Ovary (tissue), 9 donors: Measurements from ENCODE around the gene CDC42EP2. TPM values are rescaled to one million over a fixed set of nuclear protein-coding genes. Genes with fewer than 3 reads are reported as not detected.

ENCODE experiments used
- DNase-seq, 5 donors: peaks; one replicate each; pipeline ENCODE4 v3.0.0-alpha.2; 2019 to 2020
- H3K27ac ChIP-seq, 2 donors: fragments of 200-600 bp; one replicate each; pipeline versions ENCODE4 v1.5.1 to v1.8.0; 2019 to 2022
- H3K27me3 ChIP-seq: fragments of 200-600 bp; one replicate; pipeline ENCODE4 v1.8.0; 2022
- H3K36me3 ChIP-seq: fragments of 200-600 bp; sonication (generic); one replicate; pipeline ENCODE4 v1.5.1; 2019
- H3K4me1 ChIP-seq: one replicate; pipeline ENCODE4 v1.8.1; 2013; ENCODE audit warnings: mild to moderate bottlenecking, moderate library complexity; ENCODE audit not compliant: insufficient read depth
- H3K4me3 ChIP-seq: fragments of 200-600 bp; sonication (generic); one replicate; pipeline ENCODE4 v1.5.1; 2017
- H3K9me3 ChIP-seq, 2 donors: fragments of 200-600 bp in 1 of 2; sonication (generic) in 1 of 2; one replicate each; pipeline versions ENCODE4 v1.5.1 to v1.8.1; 2013 to 2019; ENCODE audit warnings: mild to moderate bottlenecking in 1 of 2, moderate library complexity in 1 of 2
- CTCF ChIP-seq, 3 donors: fragments of 450-650 bp in 2 of 3; fragments of 200-600 bp in 1 of 3; IDR thresholded peaks; one replicate each; pipeline versions ENCODE4 v1.5.1 to v1.8.0; 2016 to 2022; ENCODE audit warnings: antibody characterized with exemption in 3 of 3, mild to moderate bottlenecking in 1 of 3
- EP300 ChIP-seq: sonication (generic); formaldehyde crosslinking; IDR thresholded peaks from one replicate; pipeline ENCODE4 v1.6.1; 2017; ENCODE audit warnings: antibody characterized with exemption
- POLR2A ChIP-seq: fragments of 450-650 bp; IDR thresholded peaks from one replicate; pipeline ENCODE4 v1.6.1; 2017; ENCODE audit warnings: antibody characterized with exemption, mild to moderate bottlenecking, moderate library complexity
- WGBS, 3 donors: extraction: QIAGEN DNeasy Blood & Tissue Kit in 1 of 3; methylation state at CpG; one replicate each; pipeline versions ENCODE4 v1.1.5 to v1.1.7; 2013 to 2017; 5-methylcytosine and 5-hydroxymethylcytosine counted together
- intact Hi-C, 4 donors: fragments of 100-400 bp; cut with DNase I; formaldehyde crosslinking; loops; one replicate each; pipeline versions ENCODE4 v1.11.0 to v1.15.1; 2022 to 2023
- polyA plus RNA-seq, 2 donors: library from polyadenylated mRNA; stranded (reverse); fragments of 200-250 nt in 1 of 2; fragments of 350-450 nt in 1 of 2; fragmentation: Illumina TruSeq in 1 of 2; extraction: RNeasy Lipid Tissue Mini Kit (QIAGEN cat#74804) in 1 of 2; gene quantifications; one replicate each; pipeline ENCODE4 v1.2.3, GENCODE V29; 2013 to 2014
- total RNA-seq, 7 donors: library from RNA; depleted of rRNA in 2 of 7; stranded (reverse); fragments of >200 nt in 2 of 7; fragmentation: NEBNext Ultra II Directional in 3 of 7; extraction: Animal tissue kit (Norgen Biotek cat#: 25700) in 3 of 7; gene quantifications; one replicate each; pipeline versions ENCODE4 v1.1.0 to v1.2.4, GENCODE V29; 2016 to 2023
- donor health status: DM: no; HTN: no; CAD: no; lungs with moderate emphysema.
- donor health status: DM: no; HTN: no; CAD: no.
- donor health status: Bipolar disorder and iron deficiency.
- donor health status: DM: yes; HTN: yes; CAD: no.
- donor health status: DM: no; HTN: no; CAD: no.
- donor health status: DM: yes; HTN: yes; CAD: no.

The CDC42EP2 gene
- total and polyA plus RNA-seq, 9 donors: 0.48 to 46.9 (median 19.9) TPM

- H3K27ac ChIP-seq: no peak overlapping the region
- H3K4me3 ChIP-seq: no peak overlapping the region
- no peaks in the 10 kb centered on the region for H3K36me3 ChIP-seq
- no peaks in the 10 kb centered on the region for H3K27me3 ChIP-seq
- DNase-seq: peak in 1 of 5 donors; percentile 14
- no peak for TF ChIP-seq POLR2A
- no peak for TF ChIP-seq CTCF (IDR thresholded peaks at IDR 0.05)
- no peak for TF ChIP-seq EP300
- H3K4me1 ChIP-seq: peaks cover 24% of the 10 kb centered on the region
- no peaks in the 10 kb centered on the region for H3K9me3 ChIP-seq
- 86 to 89% (median 86%) methylated on average over 3 of the region's 3 CpGs for WGBS, 3 donors
- intact Hi-C loops: no loop called here
Observed at GRCh38 chr11:65303555-65303954, 11.1 kb upstream of the CDC42EP2 start.

- Histone ChIP-seq H3K4me3 (no peak overlapping the region), H3K9me3 (no peaks in the 10 kb centered on the region), H3K36me3 (no peaks in the 10 kb centered on the region), H3K27me3 (no peaks in the 10 kb centered on the region), H3K27ac (no peak overlapping the region), H3K4me1 (peaks cover 23% of the 10 kb centered on the region)
- TF ChIP-seq CTCF (IDR thresholded peaks at IDR 0.05) (no peak), POLR2A (no peak), EP300 (no peak)
- DNase-seq: no peak
- intact Hi-C loops: no loop called here
- 93 to 98% (median 97%) methylated on average over 4 of the region's 4 CpGs for WGBS, 3 donors
Observed at GRCh38 chr11:65304110-65304509, 10.6 kb upstream of the CDC42EP2 start.

- 89 to 95% (median 91%) methylated on average over 7 of the region's 7 CpGs for WGBS, 3 donors
- Histone ChIP-seq H3K4me1 (peaks cover 20% of the 10 kb centered on the region), H3K9me3 (no peaks in the 10 kb centered on the region), H3K36me3 (no peaks in the 10 kb centered on the region), H3K27ac (peak overlapping the region in 1 of 2 donors; percentile 7), H3K27me3 (no peaks in the 10 kb centered on the region), H3K4me3 (no peak overlapping the region)
- TF ChIP-seq EP300 (no peak), CTCF (IDR thresholded peaks at IDR 0.05) (no peak), POLR2A (no peak)
- intact Hi-C loops: no loop called here
- no peak for DNase-seq
Observed at GRCh38 chr11:65304613-65305012, 10.1 kb upstream of the CDC42EP2 start.

GRCh38 chr11:65305501-65306268 is 9.0 kb upstream of the CDC42EP2 start:
- H3K9me3 ChIP-seq: no peaks in the 10 kb centered on the region
- no peak for TF ChIP-seq CTCF (IDR thresholded peaks at IDR 0.05)
- no peak for TF ChIP-seq EP300
- TF ChIP-seq POLR2A: no peak
- H3K27me3 ChIP-seq: no peaks in the 10 kb centered on the region
- intact Hi-C loops: no loop called here
- DNase-seq: peak in 2 of 5 donors; percentile 41 to 50
- peaks cover 20% of the 10 kb centered on the region for H3K4me1 ChIP-seq
- 41 to 64% (median 50%) methylated on average over 17 of the region's 17 CpGs for WGBS, 3 donors
- H3K27ac ChIP-seq: peak overlapping the region; percentile 7 to 35
- H3K36me3 ChIP-seq: no peaks in the 10 kb centered on the region
- H3K4me3 ChIP-seq: no peak overlapping the region
